NCI-H345 (cell line): ENCODE results near the gene NAALADL2.
"Not testable (repeated sequence)": the region's sequence is repeated elsewhere in the genome, so short reads cannot be mapped to it uniquely, and the experiment has no call there.

Source experiments
- DNase-seq: peaks from one replicate; lab custom pipeline; 2025; lab: John Stamatoyannopoulos, UW

Gene NAALADL2

GRCh38 chr3:175428466-175428865 lies 569.3 kb downstream of the NAALADL2 start:
- no peak for DNase-seq

DNA sequence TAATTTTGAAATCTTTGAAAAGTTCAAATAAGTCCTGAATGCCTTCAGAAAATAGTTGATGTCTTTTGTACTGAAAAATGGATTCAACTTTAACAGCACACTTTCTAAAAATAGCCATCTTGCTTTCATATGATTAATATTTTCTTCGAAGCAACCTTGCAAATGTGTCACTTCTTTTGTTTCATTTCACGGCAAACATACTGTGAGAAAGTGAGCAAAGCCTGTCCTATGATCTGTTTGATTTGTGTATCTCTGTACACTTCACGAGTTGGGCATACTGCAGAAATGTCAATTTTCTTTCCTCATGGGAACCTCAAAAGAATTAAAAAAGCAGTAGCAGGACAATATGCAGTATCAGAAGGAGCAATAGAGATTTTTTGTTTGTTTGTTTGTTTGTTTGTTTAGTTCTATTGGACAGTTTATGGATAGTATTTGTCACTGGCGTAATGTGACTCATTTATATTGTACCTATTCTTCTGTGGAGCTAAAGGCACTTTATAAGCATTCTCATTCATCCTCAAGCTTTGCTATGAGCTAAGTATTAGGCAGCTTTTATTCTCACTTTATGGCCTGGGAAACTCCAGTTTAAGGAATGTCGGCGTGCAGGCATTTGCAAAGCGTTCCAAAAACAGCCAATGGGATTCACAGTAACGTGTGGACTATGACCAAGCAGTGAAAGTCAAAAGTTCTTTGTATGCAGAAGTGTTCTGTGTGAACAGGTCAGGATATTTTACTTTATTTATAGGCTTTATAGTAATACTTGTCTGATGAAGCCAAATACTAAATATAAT lies 572.0 kb downstream of the NAALADL2 start:
- no peak for DNase-seq

DNA sequence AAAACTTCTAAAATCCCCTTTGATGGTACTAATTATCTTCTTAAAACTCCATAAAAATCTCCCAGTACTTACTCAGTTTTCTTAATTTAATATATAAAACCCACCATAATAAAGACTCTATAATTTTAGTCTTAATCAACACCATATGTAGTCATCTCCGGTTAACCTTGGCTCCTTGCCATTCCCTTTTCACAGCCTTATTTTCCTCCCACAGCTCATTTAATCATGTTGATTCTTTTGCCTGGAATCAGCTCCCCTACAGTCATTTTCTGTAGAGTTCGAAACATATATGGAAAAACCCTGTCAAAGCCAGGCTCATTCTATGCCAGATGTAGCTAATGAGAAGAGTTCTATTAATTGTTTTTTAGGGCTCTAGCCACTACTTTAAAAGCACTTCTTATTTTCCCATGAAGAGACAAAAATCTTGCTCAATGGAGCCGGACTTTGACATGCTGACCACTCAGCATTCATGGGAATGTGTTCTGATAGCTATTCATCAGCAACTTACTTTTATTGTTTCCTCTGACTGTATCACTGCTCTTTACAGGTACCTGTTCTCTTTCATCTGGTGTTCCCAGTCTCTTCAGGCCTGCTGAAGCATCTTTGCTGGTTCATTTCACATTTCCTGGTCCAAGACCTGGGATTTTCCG lies 573.4 kb downstream of the NAALADL2 start:
- DNase-seq = peak; percentile 11

DNA sequence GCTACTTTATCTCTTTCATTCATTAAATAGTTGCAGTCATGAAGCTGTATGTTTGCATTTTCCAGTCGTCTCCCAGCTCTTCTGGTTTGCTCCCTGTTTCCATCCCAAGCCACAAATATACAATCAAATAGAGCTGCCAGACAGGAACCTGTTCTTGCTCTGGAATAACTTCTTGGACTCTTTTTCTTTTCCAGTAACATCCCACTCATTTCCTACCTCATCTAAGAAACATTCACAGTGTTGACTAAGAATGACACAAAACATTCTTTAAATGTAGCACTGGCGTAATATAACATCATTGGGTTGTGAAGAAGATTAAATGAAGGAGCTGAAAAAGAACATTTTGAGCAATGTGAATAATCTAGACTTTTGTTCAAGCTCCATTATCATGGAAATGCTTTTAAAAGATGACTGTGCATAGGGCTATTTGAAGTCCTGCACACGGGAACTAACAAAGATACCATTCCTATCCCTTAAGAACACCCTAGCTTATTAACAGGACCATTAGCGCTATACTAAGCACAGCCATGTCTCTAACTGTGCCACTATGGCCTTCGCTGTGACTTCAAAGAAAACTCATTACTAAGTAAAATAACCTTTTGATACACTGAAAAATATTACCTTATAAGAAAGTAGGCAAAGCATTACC lies 574.0 kb downstream of the NAALADL2 start:
- no peak for DNase-seq

- DNase-seq = no peak
Observed at GRCh38 chr3:175434561-175434960, 575.4 kb downstream of the NAALADL2 start.

GRCh38 chr3:175443682-175444081 lies 584.5 kb downstream of the NAALADL2 start:
- no peak for DNase-seq

- DNase-seq = no peak
Observed at GRCh38 chr3:175445741-175446140, 586.6 kb downstream of the NAALADL2 start.

DNA sequence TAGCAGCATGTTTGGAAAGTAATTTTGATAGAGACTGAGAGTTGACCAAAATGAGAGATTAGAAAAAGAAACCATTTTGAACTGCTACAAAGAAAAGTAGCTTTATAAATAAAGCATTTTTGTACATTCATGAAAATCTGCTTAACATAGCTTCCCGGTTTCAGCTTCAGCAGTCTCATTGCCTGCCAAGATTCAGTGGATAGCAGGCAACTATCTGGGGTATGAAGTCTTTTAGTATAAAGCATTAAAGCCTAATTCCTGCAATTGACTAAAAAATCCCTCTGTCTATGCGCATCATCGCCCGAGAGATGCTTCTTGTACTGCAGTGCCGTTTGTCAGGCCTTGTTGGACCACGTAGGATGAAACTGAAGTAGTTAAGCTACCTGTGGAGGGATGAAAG lies 588.4 kb downstream of the NAALADL2 start:
- no peak for DNase-seq

- DNase-seq = no peak
Observed at GRCh38 chr3:175453361-175453760, 594.2 kb downstream of the NAALADL2 start.

- no peak for DNase-seq
Observed at GRCh38 chr3:175456466-175456865, 597.3 kb downstream of the NAALADL2 start.

- DNase-seq = no peak
Observed at GRCh38 chr3:175457301-175457700, 598.2 kb downstream of the NAALADL2 start.

DNA sequence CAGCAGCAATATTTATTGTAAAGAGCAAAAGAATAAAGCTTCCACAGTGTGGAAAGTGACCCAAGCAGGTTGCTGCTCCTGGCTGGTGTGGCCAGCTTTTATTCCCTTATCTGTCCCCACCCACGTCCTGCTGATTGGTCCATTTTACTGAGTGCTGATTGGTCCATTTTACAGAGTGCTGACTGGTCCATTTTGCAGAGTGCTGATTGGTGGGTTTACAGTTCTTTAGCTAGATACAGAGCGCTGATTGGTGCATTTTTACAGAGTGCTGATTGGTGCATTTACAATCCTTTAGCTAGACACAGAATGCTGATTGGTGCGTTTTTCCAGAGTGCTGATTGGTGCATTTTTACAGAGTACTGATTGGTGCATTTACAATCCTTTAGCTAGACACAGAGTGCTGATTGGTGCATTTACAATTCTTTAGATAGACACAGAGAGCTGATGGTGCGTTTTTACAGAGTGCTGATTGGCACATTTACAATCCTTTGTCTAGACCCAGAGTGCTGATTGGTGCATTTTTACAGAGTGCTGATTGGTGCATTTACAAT lies 601.8 kb downstream of the NAALADL2 start:
- not testable (repeated sequence) for DNase-seq

GRCh38 chr3:175464362-175464761 lies 605.2 kb downstream of the NAALADL2 start:
- DNase-seq = no peak

DNA sequence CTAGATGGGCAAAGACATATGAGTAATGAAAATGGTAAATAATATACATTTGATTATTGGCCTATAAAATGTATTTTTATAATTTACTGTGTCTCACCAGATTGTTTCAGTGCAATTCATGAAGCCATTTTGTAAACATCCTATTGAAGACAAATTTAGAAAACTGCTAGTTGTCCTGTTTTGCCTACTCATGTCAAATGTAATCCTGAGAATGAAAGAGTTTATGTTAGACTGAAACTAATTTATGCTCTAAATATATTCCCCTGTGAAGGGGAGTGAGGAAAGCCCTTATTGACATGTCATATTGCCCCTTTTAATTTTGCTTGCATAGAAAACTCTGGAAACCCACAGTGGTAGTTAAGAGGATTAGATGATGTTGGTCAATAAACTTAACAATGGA lies 610.0 kb downstream of the NAALADL2 start:
- no peak for DNase-seq

DNA sequence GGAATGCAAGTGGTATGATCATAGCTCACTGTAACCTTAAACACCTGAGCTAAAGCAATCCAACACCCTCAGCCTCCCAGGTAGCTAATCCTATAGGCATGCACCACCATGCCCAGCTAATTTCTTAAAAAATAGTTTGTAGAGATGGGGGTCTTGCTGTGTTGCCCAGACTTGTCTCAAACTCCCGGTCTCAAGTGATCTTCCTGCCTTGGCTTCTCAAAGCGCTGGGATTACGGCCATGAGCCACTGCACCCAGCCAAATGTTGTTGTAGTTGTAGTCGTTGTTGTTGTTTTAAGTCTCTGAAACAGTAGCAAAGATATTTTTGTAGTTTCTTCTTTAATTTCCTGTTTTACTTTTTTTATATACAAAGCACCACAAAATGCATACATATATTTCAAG lies 616.6 kb downstream of the NAALADL2 start:
- no peak for DNase-seq

DNA sequence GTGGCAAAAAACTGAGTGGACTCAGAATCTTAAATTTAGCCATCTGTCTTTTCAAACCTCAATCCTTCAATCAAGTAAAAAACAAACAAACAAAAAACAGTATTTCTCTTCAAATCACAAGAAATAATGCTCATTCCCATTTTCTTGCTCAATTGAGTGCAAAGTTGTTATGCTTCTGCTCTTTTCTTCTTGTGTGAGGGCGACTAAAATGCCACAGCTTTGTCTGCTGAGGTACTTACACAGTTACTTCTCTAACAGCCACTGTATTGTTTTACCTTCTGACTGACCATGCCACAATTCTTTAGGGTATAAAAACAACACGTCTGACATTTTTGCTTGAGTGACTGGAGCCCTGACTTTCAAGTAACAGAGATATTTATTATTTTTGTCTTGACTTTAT lies 617.4 kb downstream of the NAALADL2 start:
- no peak for DNase-seq

- no peak for DNase-seq
Observed at GRCh38 chr3:175477651-175478224, 618.6 kb downstream of the NAALADL2 start.

DNA sequence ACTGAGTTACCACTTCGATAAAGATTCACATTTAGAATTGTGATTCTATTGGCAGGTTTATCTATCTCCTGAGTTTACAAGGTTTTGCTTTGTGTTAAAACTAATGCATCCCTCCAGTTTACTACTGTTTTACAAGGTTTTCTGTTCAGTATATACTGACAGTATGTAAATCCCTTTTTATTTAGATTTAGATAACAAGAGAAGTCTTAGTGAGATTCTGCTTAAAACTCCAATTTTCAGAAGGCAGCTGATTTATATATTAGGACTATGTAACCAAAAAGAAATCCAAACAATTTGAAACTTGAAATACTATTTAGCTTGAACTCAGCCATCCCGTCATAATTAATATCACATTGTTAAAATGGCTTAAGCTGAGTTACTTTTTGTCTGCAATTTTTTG lies 619.2 kb downstream of the NAALADL2 start:
- no peak for DNase-seq

- no peak for DNase-seq
Observed at GRCh38 chr3:175479175-175479574, 620.0 kb downstream of the NAALADL2 start.

DNA sequence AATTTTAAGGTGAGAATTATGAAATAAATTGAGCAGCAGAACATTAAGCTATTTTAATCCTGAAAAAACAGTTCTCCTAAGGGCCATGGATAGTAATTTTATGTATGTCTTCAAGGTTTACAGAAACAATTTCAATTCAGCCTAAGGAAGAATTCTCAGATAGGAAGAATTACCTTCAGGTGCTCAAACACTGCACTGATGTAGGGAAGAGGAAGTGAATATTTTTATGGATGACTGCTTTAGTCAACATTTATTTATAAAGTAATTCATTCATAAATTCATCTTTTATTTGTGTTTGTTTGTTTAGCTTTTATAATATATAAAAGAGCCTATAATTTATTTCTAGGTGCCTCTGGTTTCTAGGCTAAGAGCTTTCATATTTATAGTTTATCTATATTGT lies 620.7 kb downstream of the NAALADL2 start:
- DNase-seq = no peak

- no peak for DNase-seq
Observed at GRCh38 chr3:175484666-175485065, 625.5 kb downstream of the NAALADL2 start.

DNA sequence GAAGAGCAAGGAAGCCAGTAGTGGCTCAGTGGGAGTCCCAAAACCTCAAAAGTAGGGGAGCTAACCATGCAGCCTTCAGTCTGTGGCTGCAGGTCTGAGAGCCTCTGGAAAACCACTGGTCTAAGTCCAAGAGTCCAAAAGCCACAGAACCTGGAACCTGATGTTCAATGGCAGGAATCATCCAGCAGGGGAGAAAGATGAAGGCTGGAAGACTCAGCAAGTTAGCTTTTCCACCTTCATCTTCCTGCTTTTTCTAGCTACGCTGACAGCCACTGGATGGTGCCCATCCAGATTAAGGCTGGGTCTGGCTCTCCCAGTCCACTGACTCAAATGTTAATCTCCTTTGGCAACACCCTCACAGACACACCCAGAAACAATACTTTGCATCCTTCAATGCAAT lies 626.3 kb downstream of the NAALADL2 start:
- DNase-seq = no peak

- DNase-seq = no peak
Observed at GRCh38 chr3:175486255-175486654, 627.1 kb downstream of the NAALADL2 start.
